Measurements from ENCODE around the gene MFSD6. TPM values are rescaled to one million over a fixed set of nuclear protein-coding genes. Genes with fewer than 3 reads are reported as not detected.

Gene MFSD6
- total and polyA plus RNA-seq, 11 donors: 11.8 to 75.0 (median 18.9) TPM

DNA sequence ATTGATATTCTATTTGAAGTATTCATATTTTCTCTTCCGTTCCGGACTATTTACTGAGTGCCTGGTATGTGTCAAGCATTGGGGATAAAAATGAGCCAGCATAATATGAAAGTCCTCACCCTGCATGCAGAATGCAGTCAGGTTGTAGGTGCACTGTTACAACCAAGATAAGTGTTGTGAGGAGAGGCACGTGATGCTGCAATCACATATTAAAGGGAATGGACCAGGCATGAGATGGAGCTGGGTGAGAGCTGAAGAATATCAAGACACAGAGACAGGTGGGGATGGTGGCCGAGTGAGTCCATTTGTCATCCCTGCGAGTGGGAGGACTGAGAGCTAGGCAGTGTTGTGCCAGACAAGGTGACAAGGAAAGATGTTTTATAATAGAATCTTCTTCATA is 52.3 kb downstream of the MFSD6 start:
- Histone ChIP-seq H3K27ac (no peak overlapping the region), H3K36me3 (no peaks in the 10 kb centered on the region), H3K4me3 (no peak overlapping the region), H3K27me3 (no peaks in the 10 kb centered on the region), H3K9me3 (no peaks in the 10 kb centered on the region), H3K4me1 (peaks cover 0 to 28% (median 8%) of the 10 kb centered on the region in 12 donors)
- ATAC-seq (no peak), DNase-seq (no peak)
- intact Hi-C loops (cut with DNase I): loop anchor here in 3 of 10 donors (5.0 to 10.0 kb wide), 3 partner anchors 33 to 56 kb away; partner anchors contain the start of gene MFSD6 (in 1 of the 3)
- TF ChIP-seq CTCF (IDR thresholded peaks at IDR 0.05) (no peak), POLR2A (IDR thresholded peaks at IDR 0.05) (no peak)
- 65 to 84% (median 66%) methylated on average over 5 of the region's 5 CpGs for WGBS, 4 donors

- Histone ChIP-seq H3K4me1 (peaks cover 0 to 36% (median 14%) of the 10 kb centered on the region in 12 donors), H3K9me3 (no peaks in the 10 kb centered on the region), H3K27ac (no peak overlapping the region), H3K36me3 (no peaks in the 10 kb centered on the region), H3K27me3 (no peaks in the 10 kb centered on the region), H3K4me3 (no peak overlapping the region)
- intact Hi-C loops (cut with DNase I): loop anchor here in 3 of 10 donors (5.0 to 10.0 kb wide), 3 partner anchors 35 to 57 kb away; partner anchors contain the start of gene MFSD6 (in 1 of the 3)
- 93 to 97% (median 94%) methylated on average over 2 of the region's 2 CpGs for WGBS, 4 donors
- TF ChIP-seq POLR2A (IDR thresholded peaks at IDR 0.05) (no peak), CTCF (IDR thresholded peaks at IDR 0.05) (no peak)
- ATAC-seq: no peak
- no peak for DNase-seq
Observed at GRCh38 chr2:190462181-190462580, 54.0 kb downstream of the MFSD6 start.

DNA sequence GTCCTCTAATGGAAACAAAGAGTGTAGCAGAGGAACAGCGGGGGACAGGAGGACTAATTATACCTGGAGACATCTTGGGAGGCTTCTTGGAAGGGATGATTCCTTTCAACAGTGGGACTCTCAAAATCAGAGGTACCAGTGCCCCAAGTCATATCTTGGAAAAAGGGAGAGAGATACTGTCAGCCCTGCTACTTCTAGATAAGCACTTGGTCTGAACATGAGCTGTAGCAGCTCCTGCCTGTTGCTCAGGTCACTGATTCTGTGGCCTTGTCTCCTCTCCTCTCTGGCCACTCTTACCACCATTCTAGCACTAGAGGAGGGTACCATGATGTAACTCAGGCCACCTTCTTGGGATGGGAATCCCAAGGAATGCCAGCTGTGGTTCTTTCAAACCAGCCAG is 54.5 kb downstream of the MFSD6 start:
- TF ChIP-seq CTCF (IDR thresholded peaks at IDR 0.05) (no peak), POLR2A (IDR thresholded peaks at IDR 0.05) (no peak)
- Histone ChIP-seq H3K9me3 (no peaks in the 10 kb centered on the region), H3K4me3 (no peak overlapping the region), H3K36me3 (no peaks in the 10 kb centered on the region), H3K27ac (no peak overlapping the region), H3K4me1 (peaks cover 0 to 40% (median 18%) of the 10 kb centered on the region in 12 donors), H3K27me3 (no peaks in the 10 kb centered on the region)
- 94 to 100% (median 97%) methylated on average over 1 of the region's 1 CpG for WGBS, 4 donors
- DNase-seq (no peak), ATAC-seq (no peak)
- intact Hi-C loops (cut with DNase I): loop anchor here in 3 of 10 donors (5.0 to 10.0 kb wide), 3 partner anchors 35 to 58 kb away; partner anchors contain the start of gene MFSD6 (in 1 of the 3)

- intact Hi-C loops (cut with DNase I): loop anchor here in 5 of 10 donors (2.0 to 10.0 kb wide), 5 partner anchors 16 to 60 kb away; partner anchors contain the start of gene MFSD6 (in 2 of the 5)
- H3K36me3 ChIP-seq: no peaks in the 10 kb centered on the region
- H3K27ac ChIP-seq: no peak overlapping the region
- no peaks in the 10 kb centered on the region for H3K9me3 ChIP-seq
- H3K27me3 ChIP-seq: no peaks in the 10 kb centered on the region
- ATAC-seq (no peak), DNase-seq (no peak)
- TF ChIP-seq CTCF (IDR thresholded peaks at IDR 0.05): no peak
- no peak for TF ChIP-seq POLR2A (IDR thresholded peaks at IDR 0.05)
- H3K4me1 ChIP-seq: peaks cover 17 to 60% (median 35%) of the 10 kb centered on the region in 12 donors
- WGBS, 4 donors: 43 to 55% (median 50%) methylated on average over 2 of the region's 2 CpGs
- no peak overlapping the region for H3K4me3 ChIP-seq
Observed at GRCh38 chr2:190465060-190465459, 56.9 kb downstream of the MFSD6 start.
